ENCODE results near the gene PDZRN3.

PDZRN3 gene

GRCh38 chr3:73433079-73433478 is 191.7 kb downstream of the PDZRN3 start:
- Histone ChIP-seq H3K9me3 (ENCODE audit: control insufficient read depth in 1 of 2, low read length in 2 of 2) (no peaks in the 10 kb centered on the region), H3K4me3 (ENCODE audit: low read depth in 1 of 2, low read length in 2 of 2) (no peak overlapping the region), H3K4me1 (ENCODE audit: control insufficient read depth in 1 of 2, insufficient read depth in 2 of 2, low read length in 2 of 2) (peaks cover 0 to 5% of the 10 kb centered on the region in 2 donors), H3K9ac (ENCODE audit: low read depth in 1 of 2, low read length in 2 of 2) (no peak overlapping the region), H3K27me3 (ENCODE audit: control insufficient read depth in 1 of 2, insufficient read depth in 2 of 2, low read length in 2 of 2) (no peaks in the 10 kb centered on the region), H3K36me3 (ENCODE audit: control insufficient read depth in 1 of 2, insufficient read depth in 2 of 2, low read length in 2 of 2) (no peaks in the 10 kb centered on the region), H3K27ac (ENCODE audit: low read depth, low read length) (no peak overlapping the region)

- no peak overlapping the region for H3K27ac ChIP-seq (ENCODE audit: low read depth, low read length)
- no peaks in the 10 kb centered on the region for H3K36me3 ChIP-seq (ENCODE audit: control insufficient read depth in 1 of 2, insufficient read depth in 2 of 2, low read length in 2 of 2)
- no peaks in the 10 kb centered on the region for H3K27me3 ChIP-seq (ENCODE audit: control insufficient read depth in 1 of 2, insufficient read depth in 2 of 2, low read length in 2 of 2)
- H3K9me3 ChIP-seq (ENCODE audit: control insufficient read depth in 1 of 2, low read length in 2 of 2): no peaks in the 10 kb centered on the region
- peaks cover 0 to 5% of the 10 kb centered on the region in 2 donors for H3K4me1 ChIP-seq (ENCODE audit: control insufficient read depth in 1 of 2, insufficient read depth in 2 of 2, low read length in 2 of 2)
- no peak overlapping the region for H3K9ac ChIP-seq (ENCODE audit: low read depth in 1 of 2, low read length in 2 of 2)
- no peak overlapping the region for H3K4me3 ChIP-seq (ENCODE audit: low read depth in 1 of 2, low read length in 2 of 2)
Observed at GRCh38 chr3:73432706-73433032, 192.1 kb downstream of the PDZRN3 start.

- Histone ChIP-seq H3K9ac (ENCODE audit: low read depth in 1 of 2, low read length in 2 of 2) (no peak overlapping the region), H3K36me3 (ENCODE audit: control insufficient read depth in 1 of 2, insufficient read depth in 2 of 2, low read length in 2 of 2) (no peaks in the 10 kb centered on the region), H3K27me3 (ENCODE audit: control insufficient read depth in 1 of 2, insufficient read depth in 2 of 2, low read length in 2 of 2) (no peaks in the 10 kb centered on the region), H3K4me3 (ENCODE audit: low read depth in 1 of 2, low read length in 2 of 2) (no peak overlapping the region), H3K9me3 (ENCODE audit: control insufficient read depth in 1 of 2, low read length in 2 of 2) (no peaks in the 10 kb centered on the region), H3K27ac (ENCODE audit: low read depth, low read length) (no peak overlapping the region), H3K4me1 (ENCODE audit: control insufficient read depth in 1 of 2, insufficient read depth in 2 of 2, low read length in 2 of 2) (peaks cover 0 to 5% of the 10 kb centered on the region in 2 donors)
Observed at GRCh38 chr3:73432023-73432705, 192.6 kb downstream of the PDZRN3 start.

GRCh38 chr3:73431183-73431900 is 193.4 kb downstream of the PDZRN3 start:
- Histone ChIP-seq H3K9ac (ENCODE audit: low read depth in 1 of 2, low read length in 2 of 2) (no peak overlapping the region), H3K9me3 (ENCODE audit: control insufficient read depth in 1 of 2, low read length in 2 of 2) (no peaks in the 10 kb centered on the region), H3K27me3 (ENCODE audit: control insufficient read depth in 1 of 2, insufficient read depth in 2 of 2, low read length in 2 of 2) (no peaks in the 10 kb centered on the region), H3K4me1 (ENCODE audit: control insufficient read depth in 1 of 2, insufficient read depth in 2 of 2, low read length in 2 of 2) (peaks cover 5 to 7% of the 10 kb centered on the region in 2 donors), H3K4me3 (ENCODE audit: low read depth in 1 of 2, low read length in 2 of 2) (no peak overlapping the region), H3K27ac (ENCODE audit: low read depth, low read length) (no peak overlapping the region), H3K36me3 (ENCODE audit: control insufficient read depth in 1 of 2, insufficient read depth in 2 of 2, low read length in 2 of 2) (no peaks in the 10 kb centered on the region)

- Histone ChIP-seq H3K4me1 (ENCODE audit: control insufficient read depth in 1 of 2, insufficient read depth in 2 of 2, low read length in 2 of 2) (peaks cover 0 to 7% of the 10 kb centered on the region in 2 donors), H3K27ac (ENCODE audit: low read depth, low read length) (no peak overlapping the region), H3K36me3 (ENCODE audit: control insufficient read depth in 1 of 2, insufficient read depth in 2 of 2, low read length in 2 of 2) (no peaks in the 10 kb centered on the region), H3K9me3 (ENCODE audit: control insufficient read depth in 1 of 2, low read length in 2 of 2) (no peaks in the 10 kb centered on the region), H3K4me3 (ENCODE audit: low read depth in 1 of 2, low read length in 2 of 2) (no peak overlapping the region), H3K27me3 (ENCODE audit: control insufficient read depth in 1 of 2, insufficient read depth in 2 of 2, low read length in 2 of 2) (no peaks in the 10 kb centered on the region), H3K9ac (ENCODE audit: low read depth in 1 of 2, low read length in 2 of 2) (no peak overlapping the region)
Observed at GRCh38 chr3:73427048-73427706, 197.6 kb downstream of the PDZRN3 start.

- Histone ChIP-seq H3K9me3 (ENCODE audit: control insufficient read depth in 1 of 2, low read length in 2 of 2) (no peaks in the 10 kb centered on the region), H3K27me3 (ENCODE audit: control insufficient read depth in 1 of 2, insufficient read depth in 2 of 2, low read length in 2 of 2) (no peaks in the 10 kb centered on the region)
Observed at GRCh38 chr3:73426606-73427005, 198.1 kb downstream of the PDZRN3 start.

GRCh38 chr3:73423116-73423515 is 201.6 kb downstream of the PDZRN3 start:
- H3K27ac ChIP-seq (ENCODE audit: low read depth, low read length): no peak overlapping the region
- H3K4me3 ChIP-seq (ENCODE audit: low read depth in 1 of 2, low read length in 2 of 2): no peak overlapping the region

More at GRCh38 chr3:73426606-73427005, 198.1 kb downstream of the PDZRN3 start:
- Histone ChIP-seq H3K9ac (ENCODE audit: low read depth in 1 of 2, low read length in 2 of 2) (no peak overlapping the region), H3K4me3 (ENCODE audit: low read depth in 1 of 2, low read length in 2 of 2) (no peak overlapping the region), H3K27ac (ENCODE audit: low read depth, low read length) (no peak overlapping the region), H3K4me1 (ENCODE audit: control insufficient read depth in 1 of 2, insufficient read depth in 2 of 2, low read length in 2 of 2) (peaks cover 0 to 7% of the 10 kb centered on the region in 2 donors), H3K36me3 (ENCODE audit: control insufficient read depth in 1 of 2, insufficient read depth in 2 of 2, low read length in 2 of 2) (no peaks in the 10 kb centered on the region)

GRCh38 chr3:73422571-73422970 is 202.2 kb downstream of the PDZRN3 start:
- Histone ChIP-seq H3K4me3 (ENCODE audit: low read depth in 1 of 2, low read length in 2 of 2) (no peak overlapping the region), H3K36me3 (ENCODE audit: control insufficient read depth in 1 of 2, insufficient read depth in 2 of 2, low read length in 2 of 2) (no peaks in the 10 kb centered on the region), H3K9me3 (ENCODE audit: control insufficient read depth in 1 of 2, low read length in 2 of 2) (no peaks in the 10 kb centered on the region), H3K27ac (ENCODE audit: low read depth, low read length) (no peak overlapping the region), H3K9ac (ENCODE audit: low read depth in 1 of 2, low read length in 2 of 2) (no peak overlapping the region), H3K4me1 (ENCODE audit: control insufficient read depth in 1 of 2, insufficient read depth in 2 of 2, low read length in 2 of 2) (peaks cover 0 to 7% of the 10 kb centered on the region in 2 donors), H3K27me3 (ENCODE audit: control insufficient read depth in 1 of 2, insufficient read depth in 2 of 2, low read length in 2 of 2) (no peaks in the 10 kb centered on the region)

More at GRCh38 chr3:73423116-73423515, 201.6 kb downstream of the PDZRN3 start:
- no peaks in the 10 kb centered on the region for H3K36me3 ChIP-seq (ENCODE audit: control insufficient read depth in 1 of 2, insufficient read depth in 2 of 2, low read length in 2 of 2)
- no peaks in the 10 kb centered on the region for H3K9me3 ChIP-seq (ENCODE audit: control insufficient read depth in 1 of 2, low read length in 2 of 2)
- H3K9ac ChIP-seq (ENCODE audit: low read depth in 1 of 2, low read length in 2 of 2): no peak overlapping the region
- no peaks in the 10 kb centered on the region for H3K27me3 ChIP-seq (ENCODE audit: control insufficient read depth in 1 of 2, insufficient read depth in 2 of 2, low read length in 2 of 2)
- H3K4me1 ChIP-seq (ENCODE audit: control insufficient read depth in 1 of 2, insufficient read depth in 2 of 2, low read length in 2 of 2): peaks cover 0 to 7% of the 10 kb centered on the region in 2 donors

GRCh38 chr3:73419942-73420341 is 204.8 kb downstream of the PDZRN3 start:
- no peak overlapping the region for H3K4me3 ChIP-seq (ENCODE audit: low read depth in 1 of 2, low read length in 2 of 2)
- H3K27me3 ChIP-seq (ENCODE audit: control insufficient read depth in 1 of 2, insufficient read depth in 2 of 2, low read length in 2 of 2): no peaks in the 10 kb centered on the region
- no peaks in the 10 kb centered on the region for H3K4me1 ChIP-seq (ENCODE audit: control insufficient read depth in 1 of 2, insufficient read depth in 2 of 2, low read length in 2 of 2)
- H3K9ac ChIP-seq (ENCODE audit: low read depth in 1 of 2, low read length in 2 of 2): no peak overlapping the region
- H3K36me3 ChIP-seq (ENCODE audit: control insufficient read depth in 1 of 2, insufficient read depth in 2 of 2, low read length in 2 of 2): no peaks in the 10 kb centered on the region
- H3K27ac ChIP-seq (ENCODE audit: low read depth, low read length): no peak overlapping the region
- H3K9me3 ChIP-seq (ENCODE audit: control insufficient read depth in 1 of 2, low read length in 2 of 2): no peaks in the 10 kb centered on the region

- Histone ChIP-seq H3K4me3 (ENCODE audit: low read depth in 1 of 2, low read length in 2 of 2) (no peak overlapping the region), H3K4me1 (ENCODE audit: control insufficient read depth in 1 of 2, insufficient read depth in 2 of 2, low read length in 2 of 2) (no peaks in the 10 kb centered on the region), H3K36me3 (ENCODE audit: control insufficient read depth in 1 of 2, insufficient read depth in 2 of 2, low read length in 2 of 2) (no peaks in the 10 kb centered on the region), H3K27me3 (ENCODE audit: control insufficient read depth in 1 of 2, insufficient read depth in 2 of 2, low read length in 2 of 2) (no peaks in the 10 kb centered on the region), H3K27ac (ENCODE audit: low read depth, low read length) (no peak overlapping the region), H3K9me3 (ENCODE audit: control insufficient read depth in 1 of 2, low read length in 2 of 2) (no peaks in the 10 kb centered on the region), H3K9ac (ENCODE audit: low read depth in 1 of 2, low read length in 2 of 2) (no peak overlapping the region)
Observed at GRCh38 chr3:73419179-73419803, 205.4 kb downstream of the PDZRN3 start.

All from duodenal mucosa (tissue), 2 donors.